ENCODE data around the gene PAK6.
A peak's percentile ranks its signal among the peaks of the same experiment; 100 is the strongest.

- peak in 1 of 2 experiments; percentile 24; a peak in 3 of 4 replicates for TF ChIP-seq CTCF (conservative IDR thresholded peaks at IDR 0.05; ENCODE audit: low read depth in 2 of 2)
- TF ChIP-seq REST (IDR thresholded peaks at IDR 0.05; ENCODE audit: unreplicated experiment) = no peak
- TF ChIP-seq ZNF331 (CRISPR knock-in tag; IDR thresholded peaks at IDR 0.05; ENCODE audit: low read depth) = no peak
These were observed 84.5 kb downstream of the PAK6 start, which contains the start of gene INAFM2 for GRCh38 chr15:40323239-40323952.

Measured in GM23338 (cell line).